Measurements from ENCODE around the gene ABCA6. TPM values are rescaled to one million over a fixed set of nuclear protein-coding genes. Genes with fewer than 3 reads are reported as not detected.

The ABCA6 gene
- 5.3 and 6.4 TPM in 2 replicates for total RNA-seq (2014; rRNA removed; shearing (Covaris generic))
- 2.1 and 2.8 TPM in 2 replicates for polyA plus RNA-seq (2016; fragmentation: Nextera tagmentation; extraction: Ambion mirVana)

- peak within 1 kb of the TSS; percentile 94 for H2AFZ ChIP-seq
- H3K4me2 ChIP-seq (ENCODE audit: unreplicated experiment), result peak within 1 kb of the TSS; percentile 95
- 2 to 6% methylated on average over 4 of the region's 4 CpGs for whole genome bisulfite sequencing, 2 experiments (ENCODE audit: low coverage in 1 of 2, low lambda C conversion rate in 2 of 2, missing lambda C conversion rate in 2 of 2)
- no peaks in the 10 kb centered on the region for H3K79me2 ChIP-seq (ENCODE audit: insufficient read depth)
- H3F3A ChIP-seq (ENCODE audit: insufficient read depth), result peaks cover 15% of the 10 kb centered on the region
- no peaks in the 10 kb centered on the region for H3K36me3 ChIP-seq (ENCODE audit: low read depth)
- H3K9me2 ChIP-seq (ENCODE audit: insufficient read depth), result no peaks in the 10 kb centered on the region
- peaks cover 42% of the 10 kb centered on the region for H3K4me1 ChIP-seq (ENCODE audit: insufficient read depth)
- H3K4me3 ChIP-seq, result peak within 1 kb of the TSS; percentile 65
- H3K9me3 ChIP-seq (ENCODE audit: low read depth), result no peaks in the 10 kb centered on the region
- no peaks in the 10 kb centered on the region for H4K20me1 ChIP-seq (ENCODE audit: insufficient read depth)
- H3K9ac ChIP-seq, result peak within 1 kb of the TSS; percentile 76
- H3K27ac ChIP-seq, result peak within 1 kb of the TSS; percentile 88
- in situ Hi-C loops (cut with MboI), result no loop called here
- peak; percentile 70 for DNase-seq
- no peaks in the 10 kb centered on the region for H3K27me3 ChIP-seq (replicated peaks; ENCODE audit: insufficient read depth)
- TF ChIP-seq EZH2 (IDR thresholded peaks at IDR 0.05; ENCODE audit: insufficient read depth, poor library complexity, severe bottlenecking) (no peak), EZH2phosphoT487 (IDR thresholded peaks at IDR 0.05; ENCODE audit: insufficient read depth, low read depth) (no peak)
Measured at GRCh38 chr17:69141431-69142174, at the start of gene ABCA6. Gene ABCA6, minus strand, starts transcription at chr17:69141895. Its CDS starts 1,192 bp downstream, at chr17:69140703.

GRCh38 chr17:69188796-69189195 is 47.1 kb upstream of the ABCA6 start:
- no peak overlapping the region for H3K4me3 ChIP-seq
- no peaks in the 10 kb centered on the region for H3K36me3 ChIP-seq (ENCODE audit: low read depth)
- no peak overlapping the region for H3K4me2 ChIP-seq (ENCODE audit: unreplicated experiment)
- H3K4me1 ChIP-seq (ENCODE audit: insufficient read depth), result no peaks in the 10 kb centered on the region
- H3K27ac ChIP-seq, result no peak overlapping the region
- DNase-seq, result no peak
- WGBS, 2 experiments (ENCODE audit: low coverage in 1 of 2, low lambda C conversion rate in 2 of 2, missing lambda C conversion rate in 2 of 2), result 89 to 91% methylated on average over 2 of the region's 2 CpGs
- no peak overlapping the region for H2AFZ ChIP-seq
- TF ChIP-seq EZH2 (IDR thresholded peaks at IDR 0.05; ENCODE audit: insufficient read depth, poor library complexity, severe bottlenecking) (no peak), EZH2phosphoT487 (IDR thresholded peaks at IDR 0.05; ENCODE audit: insufficient read depth, low read depth) (no peak)
- H4K20me1 ChIP-seq (ENCODE audit: insufficient read depth), result no peaks in the 10 kb centered on the region
- no peaks in the 10 kb centered on the region for H3K27me3 ChIP-seq (replicated peaks; ENCODE audit: insufficient read depth)
- H3F3A ChIP-seq (ENCODE audit: insufficient read depth), result no peaks in the 10 kb centered on the region
- H3K9ac ChIP-seq, result no peak overlapping the region
- in situ Hi-C loops (cut with MboI), result no loop called here
- H3K9me3 ChIP-seq (ENCODE audit: low read depth), result no peaks in the 10 kb centered on the region
- H3K79me2 ChIP-seq (ENCODE audit: insufficient read depth), result no peaks in the 10 kb centered on the region
- H3K9me2 ChIP-seq (ENCODE audit: insufficient read depth), result no peaks in the 10 kb centered on the region

- in situ Hi-C loops (cut with MboI), result no loop called here
- no peaks in the 10 kb centered on the region for H3F3A ChIP-seq (ENCODE audit: insufficient read depth)
- H3K36me3 ChIP-seq (ENCODE audit: low read depth), result no peaks in the 10 kb centered on the region
- DNase-seq, result no peak
- no peaks in the 10 kb centered on the region for H3K4me1 ChIP-seq (ENCODE audit: insufficient read depth)
- H3K9me2 ChIP-seq (ENCODE audit: insufficient read depth), result no peaks in the 10 kb centered on the region
- H3K27ac ChIP-seq, result no peak overlapping the region
- WGBS, 2 experiments (ENCODE audit: low coverage in 1 of 2, low lambda C conversion rate in 2 of 2, missing lambda C conversion rate in 2 of 2), result 89 to 100% methylated on average over 1 of the region's 1 CpG
- no peaks in the 10 kb centered on the region for H4K20me1 ChIP-seq (ENCODE audit: insufficient read depth)
- H3K4me3 ChIP-seq, result no peak overlapping the region
- no peak overlapping the region for H3K4me2 ChIP-seq (ENCODE audit: unreplicated experiment)
- H3K9ac ChIP-seq, result no peak overlapping the region
- TF ChIP-seq EZH2phosphoT487 (IDR thresholded peaks at IDR 0.05; ENCODE audit: insufficient read depth, low read depth), result no peak
- TF ChIP-seq EZH2 (IDR thresholded peaks at IDR 0.05; ENCODE audit: insufficient read depth, poor library complexity, severe bottlenecking), result no peak
- no peaks in the 10 kb centered on the region for H3K27me3 ChIP-seq (replicated peaks; ENCODE audit: insufficient read depth)
- no peaks in the 10 kb centered on the region for H3K9me3 ChIP-seq (ENCODE audit: low read depth)
- H2AFZ ChIP-seq, result no peak overlapping the region
- H3K79me2 ChIP-seq (ENCODE audit: insufficient read depth), result no peaks in the 10 kb centered on the region
Measured at GRCh38 chr17:69188064-69188463, 46.4 kb upstream of the ABCA6 start.

GRCh38 chr17:69187294-69187693 is 45.6 kb upstream of the ABCA6 start:
- in situ Hi-C loops (cut with MboI), result no loop called here
- no peak for TF ChIP-seq EZH2phosphoT487 (IDR thresholded peaks at IDR 0.05; ENCODE audit: insufficient read depth, low read depth)
- TF ChIP-seq EZH2 (IDR thresholded peaks at IDR 0.05; ENCODE audit: insufficient read depth, poor library complexity, severe bottlenecking), result no peak
- no peak overlapping the region; the same call in 1 of the 2 replicates for H2AFZ ChIP-seq

More at GRCh38 chr17:69187294-69187693, 45.6 kb upstream of the ABCA6 start:
- H3K9ac ChIP-seq, result no peak overlapping the region
- no peaks in the 10 kb centered on the region for H3K9me3 ChIP-seq (ENCODE audit: low read depth)
- H3K9me2 ChIP-seq (ENCODE audit: insufficient read depth), result no peaks in the 10 kb centered on the region
- H3K27me3 ChIP-seq (replicated peaks; ENCODE audit: insufficient read depth), result no peaks in the 10 kb centered on the region
- no peaks in the 10 kb centered on the region for H3K79me2 ChIP-seq (ENCODE audit: insufficient read depth)
- H3K27ac ChIP-seq, result no peak overlapping the region
- H3K4me3 ChIP-seq, result no peak overlapping the region
- H3F3A ChIP-seq (ENCODE audit: insufficient read depth), result no peaks in the 10 kb centered on the region
- no peak overlapping the region for H3K4me2 ChIP-seq (ENCODE audit: unreplicated experiment)
- no peaks in the 10 kb centered on the region for H4K20me1 ChIP-seq (ENCODE audit: insufficient read depth)
- H3K36me3 ChIP-seq (ENCODE audit: low read depth), result no peaks in the 10 kb centered on the region
- H3K4me1 ChIP-seq (ENCODE audit: insufficient read depth), result no peaks in the 10 kb centered on the region
- DNase-seq, result no peak

Data from GM23248 (cell line).